Ramos (cell line): ENCODE measurements around the gene CAMKK2.
"Not testable (repeated sequence)": the region's sequence is repeated elsewhere in the genome, so short reads cannot be mapped to it uniquely, and the experiment has no call there.

ENCODE experiments used
- in situ Hi-C: fragments of 300-500 bp; cut with MboI; formaldehyde crosslinking; loops from one replicate; pipeline ENCODE4 v1.14.3; 2022; ENCODE audit warnings: low sequenced_read_pairs; ENCODE audit not compliant: unreplicated experiment

Gene CAMKK2

DNA sequence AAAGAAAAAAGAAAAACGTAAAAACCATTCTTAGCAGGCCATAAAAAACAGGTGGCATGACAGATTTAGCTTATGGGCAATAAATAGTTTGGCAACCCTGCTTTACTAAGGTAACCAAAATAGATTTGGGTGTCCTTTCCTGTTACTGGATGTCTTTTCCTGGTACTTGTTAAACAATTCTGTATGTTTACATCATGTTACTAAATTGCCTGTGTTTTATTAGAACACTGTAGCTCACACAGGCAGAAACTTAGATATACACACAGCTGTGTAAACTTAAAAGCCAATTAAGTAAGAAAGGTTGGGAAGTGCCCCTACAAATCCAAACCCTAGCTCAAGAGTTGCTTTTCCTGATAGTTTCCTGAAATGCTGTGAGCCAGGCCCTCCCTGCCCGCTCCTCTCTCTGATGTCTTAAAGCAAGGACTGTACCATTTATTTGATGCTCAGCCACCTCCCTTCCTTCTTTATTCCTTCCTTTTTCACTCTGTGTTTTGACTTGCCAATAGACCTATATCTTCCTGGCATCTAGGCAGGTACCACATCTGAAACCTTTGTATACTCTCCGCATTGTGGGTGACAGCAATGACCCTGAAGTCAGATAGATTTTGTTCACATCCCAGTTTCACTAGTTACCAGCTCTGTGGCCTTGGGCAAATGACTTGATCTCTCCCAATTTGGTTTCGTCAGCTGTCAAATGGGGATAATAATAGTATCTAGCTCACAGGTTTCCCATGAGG lies 3.7 kb upstream of the CAMKK2 start:
- in situ Hi-C loops: no loop called here

DNA sequence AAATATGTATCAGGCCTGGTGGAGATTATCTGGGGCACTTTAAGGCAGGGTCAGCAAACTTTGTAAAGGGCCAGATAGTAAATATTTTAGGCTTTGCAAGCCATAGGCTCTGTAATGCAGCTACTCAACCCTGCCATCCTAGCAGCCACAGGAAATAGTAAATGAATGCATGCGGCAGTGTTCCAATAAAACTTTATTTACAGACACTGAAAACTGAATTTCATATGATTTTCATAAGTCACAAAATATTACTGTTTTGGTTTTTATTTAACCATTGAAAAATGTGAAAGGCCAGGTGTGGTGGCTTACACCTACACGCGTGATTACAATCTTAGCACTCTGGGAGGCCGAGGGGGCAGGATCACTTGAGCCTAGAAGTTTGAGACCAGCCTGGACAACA lies 3.2 kb upstream of the CAMKK2 start:
- in situ Hi-C loops: no loop called here

DNA sequence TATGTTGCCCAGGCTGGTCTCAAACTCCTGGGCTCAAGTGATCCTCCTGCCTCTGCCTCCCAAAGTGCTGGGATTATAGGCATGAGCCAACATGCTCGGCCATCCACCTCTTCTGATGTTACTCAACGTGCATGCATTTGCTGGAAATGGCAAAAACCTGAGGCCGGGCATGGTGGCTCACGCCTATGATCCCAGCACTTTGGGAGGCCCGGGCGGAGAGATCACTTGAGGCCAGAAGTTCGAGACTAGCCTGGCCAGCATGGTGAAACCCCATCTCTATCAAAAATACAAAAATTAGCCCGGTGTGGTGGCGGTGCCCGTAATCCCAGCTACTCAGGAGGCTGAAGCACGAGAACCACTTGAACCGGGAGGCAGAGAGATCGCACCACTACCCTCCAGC lies 1.9 kb upstream of the CAMKK2 start:
- in situ Hi-C loops: not testable (repeated sequence)

DNA sequence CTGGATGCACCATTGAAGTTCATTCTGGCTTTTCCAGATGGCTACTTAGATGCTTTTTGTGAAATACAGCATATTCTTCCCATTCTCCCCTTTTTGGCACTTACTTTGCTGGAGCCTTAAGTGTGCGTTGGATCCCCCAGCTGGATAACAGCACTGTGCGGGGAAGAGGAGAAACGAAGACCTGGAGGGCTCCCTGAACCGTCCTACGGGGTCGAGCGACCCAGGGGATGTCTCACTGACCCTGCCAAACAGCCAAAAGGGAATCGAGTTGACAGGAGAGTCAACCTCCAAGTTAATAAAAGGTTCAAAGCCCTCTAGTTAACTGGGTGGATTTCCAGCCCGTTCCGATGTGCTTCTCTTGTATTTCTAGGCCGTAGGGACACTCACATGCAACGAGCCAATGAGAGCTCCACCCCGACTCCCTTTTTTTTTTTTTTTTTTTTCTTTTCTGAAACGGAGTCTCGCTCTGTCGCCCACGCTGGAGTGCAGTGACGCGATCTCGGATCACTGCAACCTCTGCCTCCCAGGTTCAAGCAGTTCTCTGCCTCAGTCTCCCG lies 1.0 kb upstream of the CAMKK2 start:
- in situ Hi-C loops: no loop called here

DNA sequence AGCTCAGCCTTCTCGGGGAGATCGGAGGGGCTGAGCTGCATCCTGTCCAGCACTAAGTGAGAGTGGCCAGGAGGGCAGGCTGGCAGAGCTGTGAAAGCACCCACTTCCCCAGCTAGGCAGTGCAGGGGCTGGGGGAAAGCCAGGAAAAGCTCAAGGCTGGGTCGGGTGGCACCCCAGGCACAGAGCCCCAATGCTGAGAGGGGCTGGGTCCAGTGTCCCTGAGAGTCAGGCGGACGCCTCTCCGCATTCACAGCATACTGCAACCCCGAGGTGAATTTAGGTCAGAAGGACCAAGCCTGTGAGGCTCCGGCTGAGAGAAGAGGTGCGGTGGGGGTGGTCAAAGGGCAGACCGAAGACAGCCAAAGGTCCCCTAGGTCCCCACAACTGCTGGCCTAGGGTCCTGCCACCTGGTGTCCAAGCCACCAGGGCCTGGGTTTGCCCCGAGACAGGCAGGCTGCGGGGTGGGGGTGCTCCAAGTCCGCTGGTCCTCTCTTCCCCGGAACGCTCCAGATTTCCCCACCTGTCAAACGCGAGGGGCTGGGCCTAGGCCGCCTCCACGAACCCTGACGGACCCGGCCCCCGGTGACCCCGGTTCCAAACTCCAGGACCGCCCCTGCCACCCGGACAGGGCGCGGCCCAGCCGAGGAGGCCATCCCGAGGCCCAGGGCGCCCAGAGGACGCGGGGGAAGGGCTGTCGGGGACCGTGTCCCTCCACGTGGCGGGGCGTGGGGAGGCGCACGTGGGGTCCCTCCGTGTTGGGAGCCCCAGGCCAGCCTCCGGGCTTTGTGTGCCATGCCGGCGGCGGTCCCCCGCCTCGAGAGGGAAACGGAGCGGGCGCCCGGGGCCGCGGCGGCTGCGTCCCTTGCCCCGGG lies 527 bp downstream of the CAMKK2 start:
- in situ Hi-C loops: no loop called here

DNA sequence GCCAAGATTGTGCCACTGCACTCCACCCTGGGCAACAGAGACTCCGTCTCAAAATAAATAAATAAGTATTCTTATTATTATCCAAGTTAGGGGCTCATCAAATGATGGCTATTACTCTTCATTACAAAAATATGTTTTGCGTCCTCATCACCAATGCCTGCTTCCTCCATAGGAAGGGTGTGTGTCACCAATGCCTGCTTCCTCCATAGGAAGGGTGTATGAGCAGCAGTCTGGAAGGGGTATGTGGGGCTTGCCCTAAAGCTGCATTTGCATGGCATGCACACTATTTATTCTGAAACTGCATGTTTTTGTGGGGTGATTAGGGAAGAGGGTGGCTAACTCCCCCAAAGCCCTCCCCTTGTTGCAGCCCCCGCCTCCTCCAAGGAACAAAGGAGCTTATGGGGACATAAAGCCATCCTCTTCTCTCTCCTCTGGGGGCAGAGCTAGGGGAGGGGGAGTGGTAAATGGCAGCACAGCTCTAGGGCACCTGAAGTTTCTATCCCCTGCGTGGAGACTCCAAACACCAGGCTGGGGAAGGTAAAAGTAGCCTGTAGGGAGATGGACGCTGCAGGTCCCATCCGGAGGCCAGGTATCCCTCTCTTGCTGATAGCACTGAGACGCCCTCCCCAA lies 1.3 kb downstream of the CAMKK2 start:
- in situ Hi-C loops: no loop called here

DNA sequence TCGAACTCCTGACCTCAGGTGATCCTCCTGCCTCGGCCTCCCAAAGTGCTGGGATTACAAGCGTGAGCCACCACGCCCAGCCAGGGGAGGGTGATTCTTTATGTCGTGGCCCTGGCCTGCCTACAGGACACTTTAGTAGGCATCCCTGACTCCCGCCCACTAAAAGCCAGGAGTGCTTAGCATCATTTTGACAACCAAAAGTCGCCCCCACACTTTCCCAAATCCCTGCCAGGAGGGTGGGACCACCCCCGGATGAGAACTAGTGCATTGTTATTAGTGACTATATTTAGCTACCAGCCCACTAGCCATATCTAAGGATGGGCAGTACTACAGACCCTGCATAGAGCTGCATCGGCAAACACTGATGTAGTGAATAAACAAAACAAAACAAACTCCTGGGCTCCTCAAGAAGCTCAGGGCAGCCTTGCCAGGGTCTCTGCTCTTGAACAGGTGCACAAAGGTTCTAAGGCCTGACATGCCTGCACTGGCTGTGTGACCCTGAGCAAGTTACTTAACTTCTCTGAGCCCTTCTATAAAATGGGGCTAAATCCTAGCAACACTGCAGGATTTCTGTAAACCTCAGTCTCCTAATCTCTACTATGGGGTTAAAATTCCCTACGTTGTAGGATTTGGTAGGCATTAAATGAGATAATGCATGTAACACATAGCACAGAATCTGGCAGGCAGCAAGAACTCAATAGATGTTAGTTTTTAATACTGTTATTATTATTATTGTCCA lies 2.2 kb downstream of the CAMKK2 start:
- in situ Hi-C loops: no loop called here

DNA sequence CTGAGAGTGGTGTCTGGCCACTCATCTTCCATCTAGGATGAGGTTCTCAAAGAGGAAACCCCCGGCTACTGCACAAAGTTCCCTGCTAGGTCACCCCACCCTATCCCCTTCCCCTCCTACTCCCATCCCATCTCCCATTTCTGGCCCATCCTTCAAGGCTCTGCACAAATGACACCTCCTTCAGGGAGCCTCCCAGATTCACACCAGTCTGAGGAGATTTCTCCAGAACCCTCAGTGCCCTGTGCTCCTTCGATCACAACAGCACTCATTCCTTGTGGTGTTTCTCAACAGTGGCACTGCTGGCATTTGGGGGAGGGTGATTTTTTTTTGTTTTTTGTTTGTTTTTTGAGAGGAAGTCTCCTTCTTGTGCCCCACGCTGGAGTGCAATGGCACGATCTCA lies 2.9 kb downstream of the CAMKK2 start:
- in situ Hi-C loops: no loop called here

DNA sequence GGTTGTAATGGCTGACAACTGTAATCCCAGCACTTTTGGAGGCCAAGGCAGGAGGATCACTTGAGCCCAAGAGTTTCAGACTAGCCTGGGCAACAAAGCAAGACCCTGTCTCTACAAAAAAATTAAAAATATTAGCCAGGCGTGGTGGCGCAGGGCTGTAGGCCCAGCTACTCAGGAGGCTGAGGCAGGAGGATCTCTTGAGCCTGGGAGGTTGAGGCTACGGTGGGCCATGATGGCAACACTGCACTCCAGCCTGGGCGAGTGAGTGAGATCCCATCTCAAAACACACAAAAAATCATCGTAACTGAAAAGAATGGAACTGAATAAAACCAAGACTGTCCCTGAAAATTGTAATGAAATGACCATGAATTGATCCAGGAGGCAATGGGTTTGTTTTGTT lies 6.1 kb downstream of the CAMKK2 start:
- in situ Hi-C loops: no loop called here

DNA sequence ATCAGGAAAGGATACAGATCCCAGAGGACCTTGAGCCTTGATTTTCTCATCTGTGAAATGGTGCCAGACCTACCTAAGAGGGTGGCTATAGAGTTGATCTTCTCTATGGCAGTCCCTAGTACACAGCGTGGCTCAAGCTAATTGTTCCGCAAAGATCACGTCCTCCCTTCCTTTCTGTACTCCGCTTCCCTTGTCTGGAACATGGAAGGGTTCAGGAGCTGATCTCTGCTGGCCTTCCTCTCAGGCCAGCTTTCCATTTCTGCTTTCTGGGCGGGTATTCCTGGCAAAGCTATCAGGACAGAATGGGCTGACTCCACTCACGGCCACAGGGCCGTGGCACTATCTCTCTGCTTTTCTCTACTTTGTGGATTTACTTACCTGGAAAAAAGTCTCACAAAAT lies 6.5 kb downstream of the CAMKK2 start:
- in situ Hi-C loops: no loop called here

DNA sequence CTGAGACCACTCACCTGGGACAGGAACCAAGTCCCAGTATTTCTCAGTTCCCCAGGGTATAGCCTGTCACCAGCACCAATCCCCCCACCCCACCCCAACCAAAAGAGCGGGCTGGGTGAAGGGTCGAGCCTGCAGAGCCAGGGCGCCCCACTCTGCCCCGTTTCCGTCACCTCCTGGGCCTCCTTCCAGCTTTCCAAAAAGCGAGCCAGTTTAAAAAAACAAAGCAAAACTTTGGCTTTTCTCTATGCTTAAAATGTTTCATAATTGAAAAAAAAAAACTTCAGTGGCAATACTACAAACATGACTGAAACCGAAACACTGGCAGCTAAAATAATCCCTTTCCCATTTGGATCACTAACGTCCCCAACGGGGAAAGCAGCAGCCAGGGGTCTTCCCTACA lies 7.5 kb downstream of the CAMKK2 start:
- in situ Hi-C loops: no loop called here

DNA sequence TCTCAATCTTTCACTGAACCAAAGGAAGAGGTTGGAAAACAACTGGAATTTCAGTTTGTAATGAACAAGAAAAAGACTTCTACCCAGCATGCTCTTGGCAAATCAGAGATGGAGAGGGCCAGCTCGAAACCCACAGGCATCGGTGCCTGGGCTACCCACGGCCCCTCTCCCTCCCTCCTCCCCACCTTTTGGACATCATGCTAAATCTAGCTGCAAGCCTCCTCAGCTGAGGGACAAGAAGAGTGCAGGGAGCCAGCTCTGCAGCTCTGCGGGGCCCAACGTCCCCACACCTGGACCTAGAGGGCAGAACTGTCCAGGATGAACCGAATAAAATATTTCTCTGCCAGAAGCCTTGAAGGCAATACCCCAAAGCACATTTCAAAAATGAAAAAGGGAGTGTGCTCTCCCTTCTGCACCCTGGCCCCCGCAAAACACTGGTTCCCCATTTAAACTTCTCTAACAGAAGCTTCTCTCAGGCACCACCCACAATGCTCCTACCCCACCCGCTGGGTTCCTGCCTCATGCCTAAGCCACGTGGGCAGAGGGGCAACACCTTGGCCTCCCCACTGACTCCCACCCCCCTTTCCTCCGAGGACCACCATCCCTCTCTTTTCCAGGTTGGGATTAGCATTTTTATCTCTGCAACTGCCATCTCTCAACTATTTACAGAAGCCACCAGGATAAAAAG lies 8.2 kb downstream of the CAMKK2 start:
- in situ Hi-C loops: no loop called here

DNA sequence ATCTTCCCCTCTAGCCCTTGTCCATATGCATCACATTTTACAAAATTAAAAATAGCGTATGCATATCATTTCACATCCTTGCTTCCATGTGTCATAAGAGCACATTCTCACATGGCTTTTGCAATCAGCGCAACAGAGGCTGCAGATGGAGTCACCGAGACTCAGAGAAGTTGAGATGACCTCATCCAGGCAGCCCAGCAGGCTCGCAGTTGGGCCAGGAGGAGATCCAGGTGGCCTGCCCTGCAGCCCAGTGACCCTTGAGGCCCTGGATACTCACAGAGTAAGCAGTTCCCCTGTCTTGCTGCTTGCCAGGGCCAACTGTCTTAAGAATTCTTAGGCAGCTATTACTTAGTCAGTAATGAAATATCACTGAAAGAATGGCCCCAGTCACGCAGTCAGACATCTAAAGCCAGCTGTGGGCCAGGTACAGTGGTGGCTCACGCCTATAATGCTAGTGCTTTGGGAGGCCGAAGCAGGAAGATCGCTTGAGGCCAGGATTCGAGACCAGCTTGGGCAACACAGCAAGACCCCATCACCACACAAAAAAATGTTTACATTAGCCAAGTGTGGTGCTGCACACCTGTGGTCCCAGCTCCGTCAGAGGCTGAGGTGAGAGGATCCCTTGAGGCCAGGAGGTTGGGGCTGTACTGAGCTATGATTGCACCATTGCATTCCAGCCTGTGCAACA lies 9.1 kb downstream of the CAMKK2 start:
- in situ Hi-C loops: no loop called here

DNA sequence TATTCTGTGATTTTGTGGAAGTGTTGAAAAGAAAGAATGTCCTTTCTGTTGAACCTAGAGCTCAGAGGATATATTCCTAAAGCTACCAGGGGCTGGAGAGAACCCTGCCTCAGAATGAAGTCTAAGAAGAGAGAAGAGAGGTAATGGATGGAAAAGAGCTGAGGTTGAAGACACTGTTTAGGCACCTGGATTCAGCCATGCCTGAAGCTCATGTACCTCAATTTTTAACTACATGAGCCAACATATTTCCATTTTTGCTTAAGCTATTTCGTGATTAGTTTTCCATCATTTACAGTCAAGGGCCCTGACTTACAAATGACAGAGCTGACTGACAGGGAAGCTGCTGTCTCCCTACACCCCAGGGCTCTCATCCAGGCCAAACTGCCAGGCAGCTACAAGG lies 10.7 kb downstream of the CAMKK2 start:
- in situ Hi-C loops: no loop called here

DNA sequence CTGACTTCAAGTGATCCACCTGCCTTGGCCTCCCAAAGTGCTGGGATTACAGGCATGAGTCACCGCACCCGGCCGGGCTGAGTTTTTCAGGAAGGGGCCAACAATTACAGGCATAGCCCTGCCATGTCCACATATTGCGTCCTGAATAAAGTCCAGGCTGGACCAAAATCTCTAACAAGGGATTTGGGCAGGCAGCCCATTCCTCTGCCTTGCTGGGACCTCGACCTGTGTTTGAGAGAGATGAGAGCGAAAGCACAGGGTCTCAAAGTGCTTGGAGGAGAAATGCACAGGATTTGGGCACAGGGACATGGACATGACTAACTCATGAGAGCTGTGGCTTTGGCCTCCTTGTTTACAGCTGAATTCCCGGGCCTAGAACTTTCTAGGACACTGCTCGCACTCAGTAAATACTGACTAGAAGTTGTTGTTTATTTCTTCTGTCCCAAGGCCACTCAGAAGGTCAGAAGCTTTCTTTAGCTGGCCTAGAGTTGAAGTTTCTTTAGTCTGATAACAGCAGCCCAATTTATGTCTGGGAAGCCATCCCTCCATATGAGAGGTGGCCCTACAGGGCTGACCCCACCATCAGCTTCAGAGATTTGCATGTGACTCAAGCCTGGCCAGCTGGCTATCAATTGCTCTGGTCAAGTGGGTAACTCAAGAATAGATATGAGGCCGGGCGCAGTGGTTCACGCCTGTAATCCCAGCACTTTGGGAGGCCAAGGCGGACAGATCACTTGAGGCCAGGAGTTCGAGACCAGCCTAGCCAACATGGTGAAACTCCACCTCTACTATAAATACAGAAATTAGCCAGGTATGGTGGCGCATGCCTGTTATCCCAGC lies 11.7 kb downstream of the CAMKK2 start:
- in situ Hi-C loops: no loop called here

DNA sequence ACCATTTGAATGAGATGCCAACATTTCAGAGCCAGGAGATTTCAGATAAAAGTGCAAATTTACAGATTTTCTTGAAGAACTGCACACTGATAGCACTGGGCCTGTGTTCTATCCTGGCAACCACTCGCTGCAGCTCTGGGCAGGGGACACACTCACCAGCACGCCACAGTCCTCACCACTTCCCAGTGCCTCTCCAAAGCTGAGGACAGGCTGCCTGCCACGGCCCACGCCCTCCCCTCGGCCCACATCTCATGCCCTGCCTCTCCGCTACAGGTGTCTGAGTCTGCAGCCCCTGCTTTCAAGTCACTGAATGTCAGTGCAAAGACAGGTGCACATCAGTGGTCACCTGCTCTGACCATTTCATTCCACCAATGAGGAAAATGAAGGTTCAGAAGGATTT lies 12.7 kb downstream of the CAMKK2 start:
- in situ Hi-C loops: no loop called here

DNA sequence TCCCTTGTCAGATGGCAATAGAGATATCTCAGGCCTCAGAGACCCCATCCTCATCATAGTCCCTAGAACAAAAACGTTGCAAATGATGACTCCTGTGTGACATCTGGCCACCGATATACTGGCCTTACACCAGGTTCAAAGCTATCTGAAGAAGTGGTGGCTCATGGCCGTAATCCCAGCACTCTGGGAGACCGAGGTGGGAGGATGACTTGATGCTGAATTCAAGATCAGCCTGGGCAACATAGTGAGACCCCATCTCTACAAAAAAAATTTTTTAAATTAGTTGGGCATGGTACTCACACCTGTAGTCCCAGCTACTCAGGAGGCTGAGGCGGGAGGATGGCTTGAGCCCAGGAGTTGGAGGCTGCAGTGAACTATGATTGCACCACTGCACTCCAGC lies 13.1 kb downstream of the CAMKK2 start:
- in situ Hi-C loops: no loop called here

DNA sequence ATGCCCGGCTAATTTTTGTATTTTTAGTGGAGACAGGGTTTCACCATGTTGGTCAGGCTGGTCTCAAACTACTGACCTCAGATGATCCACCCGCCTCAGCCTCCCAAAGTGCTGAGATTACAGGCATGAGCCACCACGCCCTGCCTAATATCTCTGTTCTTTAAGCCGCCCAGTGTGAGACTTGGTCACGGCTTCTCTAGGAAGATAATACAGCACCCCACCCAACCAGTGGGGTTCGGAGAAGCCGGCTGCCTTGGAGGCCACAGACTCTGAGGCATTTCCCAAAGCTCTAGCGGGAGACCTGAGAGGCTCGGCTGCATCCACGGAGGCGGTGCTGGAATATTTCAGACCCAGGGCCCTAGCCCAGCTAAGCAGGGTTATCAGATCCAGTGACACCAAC lies 13.6 kb downstream of the CAMKK2 start:
- in situ Hi-C loops: not testable (repeated sequence)
